ENCODE data around the gene VPS13D.

VPS13D gene

GRCh38 chr1:12430525-12430924 is 200.7 kb downstream of the VPS13D start:
- no peaks in the 10 kb centered on the region for H3K9me3 ChIP-seq
- no peaks in the 10 kb centered on the region for H3K27me3 ChIP-seq (ENCODE audit: low read depth)
- no peaks in the 10 kb centered on the region for H3K36me3 ChIP-seq (replicated peaks)
- peaks cover 5% of the 10 kb centered on the region; the same call in 1 of the 2 replicates for H3K4me1 ChIP-seq
- in situ Hi-C loops (cut with MboI; ENCODE audit: low sequenced_read_pairs): no loop called here
- no peak for DNase-seq (ENCODE audit: low spot score in 2 of 2)
- no peak overlapping the region for H3K4me3 ChIP-seq

GRCh38 chr1:12432897-12433296 is 203.1 kb downstream of the VPS13D start:
- no peaks in the 10 kb centered on the region for H3K36me3 ChIP-seq (replicated peaks)
- H3K27me3 ChIP-seq (ENCODE audit: low read depth): no peaks in the 10 kb centered on the region
- H3K4me3 ChIP-seq: no peak overlapping the region
- no peak for DNase-seq (ENCODE audit: low spot score in 2 of 2)
- H3K9me3 ChIP-seq: no peaks in the 10 kb centered on the region
- in situ Hi-C loops (cut with MboI; ENCODE audit: low sequenced_read_pairs): no loop called here
- H3K4me1 ChIP-seq: peaks cover 2% of the 10 kb centered on the region; the same call in 1 of the 2 replicates

GRCh38 chr1:12433323-12434053 is 203.7 kb downstream of the VPS13D start:
- H3K4me3 ChIP-seq: no peak overlapping the region
- H3K36me3 ChIP-seq (replicated peaks): no peaks in the 10 kb centered on the region
- in situ Hi-C loops (cut with MboI; ENCODE audit: low sequenced_read_pairs): no loop called here
- no peak for DNase-seq (ENCODE audit: low spot score in 2 of 2)
- H3K27me3 ChIP-seq (ENCODE audit: low read depth): no peaks in the 10 kb centered on the region
- peaks cover 2% of the 10 kb centered on the region; the same call in 1 of the 2 replicates for H3K4me1 ChIP-seq
- no peaks in the 10 kb centered on the region for H3K9me3 ChIP-seq

GRCh38 chr1:12434174-12434573 is 204.3 kb downstream of the VPS13D start:
- no peaks in the 10 kb centered on the region for H3K36me3 ChIP-seq (replicated peaks)
- in situ Hi-C loops (cut with MboI; ENCODE audit: low sequenced_read_pairs): no loop called here
- H3K4me3 ChIP-seq: no peak overlapping the region
- H3K27me3 ChIP-seq (ENCODE audit: low read depth): no peaks in the 10 kb centered on the region
- no peaks in the 10 kb centered on the region; the same call in 1 of the 2 replicates for H3K4me1 ChIP-seq
- DNase-seq (ENCODE audit: low spot score in 2 of 2): no peak
- H3K9me3 ChIP-seq: no peaks in the 10 kb centered on the region

- in situ Hi-C loops (cut with MboI; ENCODE audit: low sequenced_read_pairs): no loop called here
- Histone ChIP-seq H3K9me3 (no peaks in the 10 kb centered on the region), H3K27me3 (ENCODE audit: low read depth) (no peaks in the 10 kb centered on the region), H3K36me3 (replicated peaks) (no peaks in the 10 kb centered on the region), H3K4me1 (no peaks in the 10 kb centered on the region; the same call in 1 of the 2 replicates), H3K4me3 (no peak overlapping the region)
- DNase-seq (ENCODE audit: low spot score in 2 of 2): no peak
These were observed 204.9 kb downstream of the VPS13D start for GRCh38 chr1:12434686-12435085.

GRCh38 chr1:12435639-12436344 is 206.0 kb downstream of the VPS13D start:
- in situ Hi-C loops (cut with MboI; ENCODE audit: low sequenced_read_pairs): no loop called here
- DNase-seq (ENCODE audit: low spot score in 2 of 2): no peak
- H3K36me3 ChIP-seq (replicated peaks): no peaks in the 10 kb centered on the region

GRCh38 chr1:12436345-12436658 is 206.5 kb downstream of the VPS13D start:
- H3K4me1 ChIP-seq: no peaks in the 10 kb centered on the region; the same call in 1 of the 2 replicates
- no peaks in the 10 kb centered on the region for H3K9me3 ChIP-seq
- no peaks in the 10 kb centered on the region for H3K36me3 ChIP-seq (replicated peaks)
- in situ Hi-C loops (cut with MboI; ENCODE audit: low sequenced_read_pairs): no loop called here
- H3K27me3 ChIP-seq (ENCODE audit: low read depth): no peaks in the 10 kb centered on the region
- DNase-seq (ENCODE audit: low spot score in 2 of 2): no peak
- H3K4me3 ChIP-seq: no peak overlapping the region

More at GRCh38 chr1:12435639-12436344, 206.0 kb downstream of the VPS13D start:
- Histone ChIP-seq H3K4me3 (no peak overlapping the region), H3K9me3 (no peaks in the 10 kb centered on the region), H3K4me1 (no peaks in the 10 kb centered on the region; the same call in 1 of the 2 replicates), H3K27me3 (ENCODE audit: low read depth) (no peaks in the 10 kb centered on the region)

GRCh38 chr1:12436817-12437599 is 207.2 kb downstream of the VPS13D start:
- Histone ChIP-seq H3K36me3 (replicated peaks) (no peaks in the 10 kb centered on the region), H3K4me1 (no peaks in the 10 kb centered on the region; the same call in 1 of the 2 replicates), H3K27me3 (ENCODE audit: low read depth) (no peaks in the 10 kb centered on the region), H3K4me3 (no peak overlapping the region), H3K9me3 (no peaks in the 10 kb centered on the region)
- in situ Hi-C loops (cut with MboI; ENCODE audit: low sequenced_read_pairs): no loop called here
- no peak for DNase-seq (ENCODE audit: low spot score in 2 of 2)

- H3K4me1 ChIP-seq: no peaks in the 10 kb centered on the region; the same call in 1 of the 2 replicates
- in situ Hi-C loops (cut with MboI; ENCODE audit: low sequenced_read_pairs): no loop called here
- H3K36me3 ChIP-seq (replicated peaks): no peaks in the 10 kb centered on the region
- H3K4me3 ChIP-seq: no peak overlapping the region
- no peak for DNase-seq (ENCODE audit: low spot score in 2 of 2)
- H3K9me3 ChIP-seq: no peaks in the 10 kb centered on the region
- no peaks in the 10 kb centered on the region for H3K27me3 ChIP-seq (ENCODE audit: low read depth)
These were observed 207.8 kb downstream of the VPS13D start for GRCh38 chr1:12437629-12438028.

- no peaks in the 10 kb centered on the region for H3K9me3 ChIP-seq
- H3K4me1 ChIP-seq: no peaks in the 10 kb centered on the region; the same call in 1 of the 2 replicates
- H3K4me3 ChIP-seq: no peak overlapping the region
- no peak for DNase-seq (ENCODE audit: low spot score in 2 of 2)
- H3K36me3 ChIP-seq (replicated peaks): no peaks in the 10 kb centered on the region
- in situ Hi-C loops (cut with MboI; ENCODE audit: low sequenced_read_pairs): no loop called here
- no peaks in the 10 kb centered on the region for H3K27me3 ChIP-seq (ENCODE audit: low read depth)
These were observed 208.6 kb downstream of the VPS13D start for GRCh38 chr1:12438349-12438924.

GRCh38 chr1:12439073-12439472 is 209.2 kb downstream of the VPS13D start:
- H3K4me1 ChIP-seq: no peaks in the 10 kb centered on the region
- no peaks in the 10 kb centered on the region for H3K27me3 ChIP-seq (ENCODE audit: low read depth)
- in situ Hi-C loops (cut with MboI; ENCODE audit: low sequenced_read_pairs): no loop called here
- no peak for DNase-seq (ENCODE audit: low spot score in 2 of 2)
- H3K4me3 ChIP-seq: no peak overlapping the region
- H3K9me3 ChIP-seq: no peaks in the 10 kb centered on the region
- H3K36me3 ChIP-seq (replicated peaks): no peaks in the 10 kb centered on the region

GRCh38 chr1:12441414-12442105 is 211.7 kb downstream of the VPS13D start:
- Histone ChIP-seq H3K4me3 (no peak overlapping the region), H3K4me1 (no peaks in the 10 kb centered on the region; the same call in 1 of the 2 replicates), H3K36me3 (replicated peaks) (no peaks in the 10 kb centered on the region), H3K27me3 (ENCODE audit: low read depth) (no peaks in the 10 kb centered on the region), H3K9me3 (no peaks in the 10 kb centered on the region)
- no peak for DNase-seq (ENCODE audit: low spot score in 2 of 2)
- in situ Hi-C loops (cut with MboI; ENCODE audit: low sequenced_read_pairs): no loop called here

- peaks cover 6% of the 10 kb centered on the region for H3K4me1 ChIP-seq
These were observed 212.4 kb downstream of the VPS13D start for GRCh38 chr1:12442217-12442616.

More at GRCh38 chr1:12442217-12442616, 212.4 kb downstream of the VPS13D start:
- H3K9me3 ChIP-seq: no peaks in the 10 kb centered on the region
- in situ Hi-C loops (cut with MboI; ENCODE audit: low sequenced_read_pairs): no loop called here
- no peak overlapping the region for H3K4me3 ChIP-seq
- DNase-seq (ENCODE audit: low spot score in 2 of 2): no peak
- no peaks in the 10 kb centered on the region for H3K27me3 ChIP-seq (ENCODE audit: low read depth)
- H3K36me3 ChIP-seq (replicated peaks): no peaks in the 10 kb centered on the region
